LHCN-M2 (cell line): ENCODE measurements around the gene KRT6B. TPM values are rescaled to one million over a fixed set of nuclear protein-coding genes. Genes with fewer than 3 reads are reported as not detected.
"Not testable (repeated sequence)": the region's sequence is repeated elsewhere in the genome, so short reads cannot be mapped to it uniquely, and the experiment has no call there.

ENCODE experiments used
- DNase-seq: peaks from one replicate; pipeline ENCODE4 v3.0.0-alpha.2; 2012; ENCODE audit warnings: low read depth
- polyA plus RNA-seq: library from polyadenylated mRNA; unstranded; fragments of >200 nt; gene quantifications from one replicate; pipeline ENCODE4 v1.2.1, GENCODE V29; 2012; ENCODE audit warnings: missing spikeins
- total RNA-seq: library from RNA; depleted of rRNA; stranded (reverse); fragments of >200 nt; gene quantifications from 2 replicates; pipeline ENCODE4 v1.2.3, GENCODE V29; 2014; rRNA removed

Gene KRT6B
- total RNA-seq = not detected in 2 replicates
- not detected for polyA plus RNA-seq

GRCh38 chr12:52452101-52452500 lies at the start of gene KRT6B:
Gene KRT6B, minus strand, starts transcription at chr12:52452146. Its CDS starts 68 bp downstream, at chr12:52452078.
- no peak for DNase-seq

GRCh38 chr12:52501490-52501889 lies 49.5 kb upstream of the KRT6B start:
- DNase-seq = peak; percentile 59

- peak; percentile 18 for DNase-seq
These were observed 48.6 kb upstream of the KRT6B start for GRCh38 chr12:52500574-52500973.

- DNase-seq = peak; percentile 69
These were observed 48.0 kb upstream of the KRT6B start for GRCh38 chr12:52499806-52500560.

- DNase-seq = no peak
These were observed 47.0 kb upstream of the KRT6B start for GRCh38 chr12:52498946-52499345.

GRCh38 chr12:52497975-52498374 lies 46.0 kb upstream of the KRT6B start:
- DNase-seq = no peak

GRCh38 chr12:52496590-52497071 lies 44.7 kb upstream of the KRT6B start:
- DNase-seq = peak; percentile 92

- DNase-seq = peak; percentile 71
These were observed 44.1 kb upstream of the KRT6B start for GRCh38 chr12:52496054-52496453.

- peak; percentile 71 for DNase-seq
These were observed 43.4 kb upstream of the KRT6B start for GRCh38 chr12:52495389-52495788.

GRCh38 chr12:52494518-52494917 lies 42.6 kb upstream of the KRT6B start:
- peak; percentile 84 for DNase-seq

GRCh38 chr12:52494100-52494499 lies 42.2 kb upstream of the KRT6B start:
- DNase-seq = no peak

GRCh38 chr12:52493172-52493571 lies 41.2 kb upstream of the KRT6B start, which contains the start of gene KRT6A:
Gene KRT6A, minus strand, starts transcription at chr12:52493257. Its CDS starts 69 bp downstream, at chr12:52493188.
- no peak for DNase-seq

GRCh38 chr12:52492405-52492804 lies 40.5 kb upstream of the KRT6B start:
- not testable (repeated sequence) for DNase-seq

GRCh38 chr12:52491495-52491894 lies 39.5 kb upstream of the KRT6B start:
- not testable (repeated sequence) for DNase-seq

GRCh38 chr12:52488736-52489135 lies 36.8 kb upstream of the KRT6B start:
- DNase-seq = no peak

GRCh38 chr12:52487744-52488443 lies 35.9 kb upstream of the KRT6B start:
- not testable (repeated sequence) for DNase-seq

- DNase-seq = no peak
These were observed 35.3 kb upstream of the KRT6B start for GRCh38 chr12:52487211-52487610.

- no peak for DNase-seq
These were observed 34.5 kb upstream of the KRT6B start for GRCh38 chr12:52486166-52487105.

GRCh38 chr12:52480073-52480472 lies 28.1 kb upstream of the KRT6B start:
- DNase-seq = no peak

- DNase-seq = no peak
These were observed 25.7 kb upstream of the KRT6B start for GRCh38 chr12:52477651-52478050.

GRCh38 chr12:52474212-52474611 lies 22.3 kb upstream of the KRT6B start:
- no peak for DNase-seq
